HG03196 (cell line): ENCODE measurements around the gene TMEM139.
"Not testable (repeated sequence)": the region's sequence is repeated elsewhere in the genome, so short reads cannot be mapped to it uniquely, and the experiment has no call there.

ENCODE experiments used
- ATAC-seq: cut with Tn5 transposase; IDR thresholded peaks from one replicate; pipeline ENCODE4 v1.9.1; 2021; ENCODE audit not compliant: unreplicated experiment

Gene TMEM139

DNA sequence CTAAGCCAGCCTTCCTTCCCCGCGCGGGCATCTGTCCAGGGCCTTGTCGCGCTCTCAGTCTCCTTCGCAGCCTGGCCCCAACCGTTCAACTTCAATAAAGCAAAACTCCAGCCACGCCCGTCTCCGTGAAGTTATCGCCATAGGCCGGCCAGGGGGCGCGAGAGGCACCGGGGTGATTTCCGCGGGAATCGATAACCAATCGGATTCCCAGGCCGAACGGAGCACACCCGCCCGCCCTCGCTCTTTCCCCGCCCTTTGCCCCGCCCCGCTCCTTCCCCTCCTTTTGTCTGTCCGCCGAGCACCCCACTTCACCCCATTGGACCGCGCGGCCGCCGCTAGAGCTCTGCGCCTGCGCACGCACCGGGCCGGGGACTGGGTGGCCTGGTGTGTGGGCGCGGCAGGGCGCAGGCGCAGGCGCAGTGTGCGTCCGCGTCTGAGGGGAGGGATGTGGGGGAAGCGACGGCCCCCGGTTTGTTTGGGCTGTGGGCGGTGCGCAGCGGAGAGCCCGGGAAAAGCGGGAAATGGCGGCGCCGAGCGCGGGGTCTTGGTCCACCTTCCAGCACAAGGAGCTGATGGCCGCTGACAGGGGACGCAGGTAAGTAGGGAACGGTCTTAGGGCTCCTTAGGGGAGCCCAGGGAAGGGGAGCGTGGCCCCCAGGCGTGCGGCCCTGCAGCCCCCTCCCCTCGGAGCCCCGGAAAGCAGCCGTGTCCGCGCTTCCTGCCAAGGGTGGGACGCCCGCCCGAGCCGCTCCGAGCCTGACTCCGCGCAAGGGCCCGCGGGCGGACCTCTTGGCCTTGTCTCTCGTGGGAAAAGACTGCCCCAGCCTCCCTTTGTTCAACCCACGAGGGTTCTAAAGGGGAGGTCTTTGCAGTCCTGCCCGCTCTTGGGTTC lies 3.4 kb downstream of the TMEM139 start, which contains the start of gene CASP2:
CASP2 (plus strand) TSS at position 417 of the 892 bp plus-strand sequence; CDS start at position 522, 105 bp downstream.
- ATAC-seq, result peak; percentile 91

DNA sequence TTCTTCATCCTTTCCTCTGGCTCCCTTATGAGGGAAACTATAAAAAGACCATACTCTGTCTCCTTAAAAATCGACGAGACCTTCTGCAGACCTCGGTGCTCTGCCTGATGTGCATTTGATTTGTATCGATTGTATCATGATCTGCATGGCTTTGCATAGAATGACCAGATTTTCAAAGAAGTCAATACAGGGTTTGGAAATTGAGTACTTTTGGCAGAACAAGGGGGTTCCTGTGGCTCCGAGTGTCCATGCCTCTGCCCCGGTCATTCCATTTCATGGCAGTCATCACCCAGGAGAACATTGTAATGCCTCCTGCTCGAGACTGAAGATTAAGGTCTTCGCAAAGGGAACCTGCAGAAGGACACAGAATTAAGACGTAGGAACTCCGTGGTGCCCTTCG lies 4.1 kb downstream of the TMEM139 start:
- ATAC-seq, result no peak

DNA sequence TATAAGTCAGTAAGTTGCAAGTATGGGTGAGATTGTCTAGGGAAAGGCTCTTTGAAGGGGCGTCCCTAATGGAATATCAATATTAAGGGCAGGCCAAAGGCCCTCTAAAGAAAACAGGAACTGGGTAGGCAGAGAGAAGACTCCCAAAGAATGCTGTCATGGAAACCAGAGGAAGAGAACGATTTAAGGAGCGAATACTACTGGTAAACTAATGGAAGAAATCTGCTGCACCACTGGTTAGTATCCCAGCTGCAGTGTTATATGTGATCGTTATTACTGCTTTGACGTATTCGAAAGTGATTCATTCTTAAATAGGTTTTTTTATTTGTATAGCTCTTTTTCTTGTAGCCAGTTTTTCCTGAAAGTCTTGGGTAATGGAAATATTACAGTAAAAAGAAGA lies 4.7 kb downstream of the TMEM139 start:
- no peak for ATAC-seq

DNA sequence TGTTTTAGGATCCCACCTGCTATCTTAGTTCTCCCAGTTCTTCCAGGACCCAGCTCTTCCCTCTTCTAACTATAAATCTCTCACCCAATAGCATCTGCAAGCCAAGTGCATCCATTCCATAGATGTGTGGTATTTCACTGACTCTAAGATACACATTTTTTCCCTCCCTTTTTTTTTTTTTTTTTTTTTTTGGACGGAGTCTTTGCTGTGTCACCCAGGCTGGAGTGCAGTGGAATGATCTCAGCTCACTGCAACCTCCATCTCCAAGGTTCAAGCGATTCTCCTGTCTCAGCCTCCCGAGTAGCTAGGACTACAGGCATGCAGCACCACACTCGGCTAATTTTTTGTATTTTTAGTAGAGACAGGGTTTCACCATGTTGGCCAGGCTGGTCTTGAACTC lies 5.1 kb downstream of the TMEM139 start:
- ATAC-seq, result not testable (repeated sequence)

DNA sequence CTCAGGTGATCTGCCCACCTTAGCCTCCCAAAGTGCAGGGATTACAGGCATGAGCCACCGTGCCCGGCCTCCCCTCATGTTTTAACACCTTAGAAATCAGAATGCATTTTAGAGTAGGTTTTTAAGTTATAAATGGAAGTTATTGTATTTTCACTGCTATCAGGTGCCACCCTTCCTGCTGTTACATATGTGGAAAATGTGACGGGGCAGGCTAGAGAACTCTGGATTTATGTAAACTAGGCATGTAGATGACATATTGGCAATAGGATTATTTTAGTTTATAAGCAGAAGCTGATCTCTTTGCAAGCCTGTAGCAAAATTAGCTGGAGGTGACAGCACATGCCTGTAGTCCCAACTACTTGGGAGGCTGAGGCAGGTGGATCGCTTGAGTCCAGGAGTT lies 5.5 kb downstream of the TMEM139 start:
- ATAC-seq, result no peak

DNA sequence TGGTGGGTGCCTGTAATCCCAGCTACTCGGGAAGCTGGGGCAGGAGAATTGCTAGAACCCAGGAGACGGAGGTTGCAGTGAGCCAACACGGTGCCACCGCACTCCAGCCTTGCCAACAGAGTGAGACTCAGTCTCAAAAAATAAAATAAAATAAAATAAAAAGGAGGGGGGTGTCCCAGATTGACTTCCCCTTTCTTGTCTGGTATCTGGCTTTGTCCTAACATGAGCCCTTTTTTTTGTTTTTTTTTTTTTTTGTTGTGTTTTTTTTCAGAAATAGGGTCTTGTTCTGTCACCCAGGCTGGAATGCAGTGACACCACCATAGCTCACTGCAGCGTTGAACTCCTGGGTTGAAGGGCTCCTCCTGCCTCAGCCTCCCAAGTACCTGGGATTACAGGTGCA lies 8.1 kb downstream of the TMEM139 start:
- no peak for ATAC-seq

DNA sequence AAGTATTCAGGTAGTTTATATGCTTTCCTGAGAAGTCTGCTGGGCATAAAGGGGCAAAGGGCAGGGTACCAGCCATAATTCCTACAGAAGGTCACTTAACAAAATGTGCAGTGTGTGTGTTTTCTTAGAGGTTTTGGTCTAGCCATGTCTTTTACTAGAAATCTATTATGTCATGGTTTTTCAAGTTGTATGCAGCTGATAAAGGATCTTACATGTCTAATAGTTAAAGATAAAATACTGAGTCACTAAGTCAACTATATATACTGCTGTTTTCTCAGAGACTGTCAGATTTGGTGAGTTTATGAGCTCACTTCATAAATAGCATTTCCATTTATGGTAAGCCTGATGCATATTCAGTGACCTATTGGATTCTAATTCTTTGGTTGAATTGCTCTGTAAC lies 11.1 kb downstream of the TMEM139 start:
- ATAC-seq, result no peak

DNA sequence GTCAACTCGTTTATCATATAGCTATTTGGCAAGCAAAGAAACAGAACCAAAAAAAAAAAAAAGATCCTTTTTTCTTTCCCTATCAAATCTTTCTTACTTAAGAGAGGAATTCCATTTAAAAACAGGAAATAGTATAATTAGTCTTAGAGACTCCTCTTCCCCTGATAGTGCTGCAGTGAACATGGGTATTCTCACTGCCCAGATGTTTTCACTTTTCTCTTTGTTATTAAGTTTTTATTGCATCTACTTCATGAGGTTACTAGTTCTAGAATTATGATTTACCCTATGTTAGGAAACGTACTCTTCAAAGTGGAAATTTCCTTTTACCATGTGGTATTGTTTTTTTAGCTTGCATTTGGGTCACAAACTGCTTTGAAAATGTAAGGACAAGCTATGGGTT lies 11.9 kb downstream of the TMEM139 start:
- ATAC-seq, result no peak

DNA sequence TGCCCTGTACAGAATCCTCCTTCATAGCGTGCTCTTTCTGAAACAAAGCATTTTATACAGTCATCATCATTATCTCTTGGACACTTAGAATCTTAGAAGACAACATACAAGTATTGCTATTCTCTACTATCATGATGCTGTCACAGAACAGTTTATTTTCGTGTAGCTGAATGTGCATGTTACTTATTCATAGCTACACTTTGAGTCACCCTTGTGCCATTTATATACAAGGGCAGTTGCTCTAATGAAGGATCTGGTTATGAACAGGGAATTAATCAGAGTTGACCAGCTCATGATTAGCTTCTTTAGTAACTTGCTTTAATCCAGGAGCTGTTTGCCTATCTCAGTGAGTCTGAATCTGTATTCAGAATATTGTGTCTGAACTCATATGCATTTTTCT lies 14.6 kb downstream of the TMEM139 start:
- no peak for ATAC-seq

DNA sequence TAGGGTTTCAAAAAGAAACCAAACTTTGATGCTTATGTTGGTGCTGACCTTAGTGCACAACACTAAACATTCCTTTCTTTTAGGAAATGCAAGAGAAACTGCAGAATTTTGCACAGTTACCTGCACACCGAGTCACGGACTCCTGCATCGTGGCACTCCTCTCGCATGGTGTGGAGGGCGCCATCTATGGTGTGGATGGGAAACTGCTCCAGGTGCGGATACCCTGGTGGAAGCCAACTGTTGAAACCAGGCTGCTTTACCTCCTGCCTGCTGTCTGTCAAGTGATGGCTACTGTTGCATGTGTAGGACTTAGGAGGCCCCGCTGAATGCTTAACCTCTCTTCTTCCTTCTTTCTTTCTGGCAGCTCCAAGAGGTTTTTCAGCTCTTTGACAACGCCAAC lies 15.1 kb downstream of the TMEM139 start:
- ATAC-seq, result no peak

DNA sequence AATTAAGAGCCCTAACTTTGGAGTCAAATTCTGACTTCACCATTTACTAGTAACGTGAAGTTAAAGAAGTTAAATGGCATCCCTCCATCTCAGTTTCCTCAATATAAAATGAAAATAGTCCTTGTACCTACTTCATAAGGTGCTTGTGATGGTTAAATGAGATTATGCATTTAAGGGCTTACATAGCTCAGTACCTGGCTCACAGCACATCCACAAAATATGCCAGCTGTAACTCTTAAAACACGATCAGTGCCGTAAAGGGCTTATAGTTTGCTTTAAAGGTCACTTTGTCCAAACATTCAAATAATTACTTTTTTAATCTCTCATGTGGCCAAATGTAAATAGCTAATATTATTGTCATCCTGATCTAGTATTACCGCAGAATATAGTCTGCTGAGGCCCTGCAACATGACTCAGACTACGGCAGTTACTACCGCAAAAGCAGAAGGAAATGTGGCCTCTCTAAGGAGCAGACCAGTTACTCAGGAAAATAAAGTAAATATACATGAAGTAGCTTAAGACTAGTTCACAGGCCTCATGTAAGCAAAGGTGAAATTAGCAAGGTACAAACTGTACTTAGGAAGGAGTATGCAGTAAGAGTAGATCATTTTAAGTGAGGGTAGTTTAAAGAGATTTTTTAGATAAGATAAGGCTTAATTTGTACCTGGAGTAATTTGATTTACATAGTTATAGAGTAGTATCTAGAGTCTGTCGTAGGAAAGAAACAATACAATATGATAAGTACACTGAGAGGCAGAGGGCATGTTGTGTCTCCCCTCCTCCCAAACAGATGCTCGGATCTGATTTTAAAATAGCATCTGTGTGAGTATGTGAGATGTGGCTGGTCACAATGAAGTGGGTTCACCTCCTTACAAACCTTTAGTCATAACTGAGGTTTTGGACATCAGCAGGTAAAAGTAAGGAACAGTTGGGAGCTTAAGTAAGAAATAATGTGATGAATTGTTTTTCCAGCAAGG lies 16.5 kb downstream of the TMEM139 start:
- ATAC-seq, result no peak

DNA sequence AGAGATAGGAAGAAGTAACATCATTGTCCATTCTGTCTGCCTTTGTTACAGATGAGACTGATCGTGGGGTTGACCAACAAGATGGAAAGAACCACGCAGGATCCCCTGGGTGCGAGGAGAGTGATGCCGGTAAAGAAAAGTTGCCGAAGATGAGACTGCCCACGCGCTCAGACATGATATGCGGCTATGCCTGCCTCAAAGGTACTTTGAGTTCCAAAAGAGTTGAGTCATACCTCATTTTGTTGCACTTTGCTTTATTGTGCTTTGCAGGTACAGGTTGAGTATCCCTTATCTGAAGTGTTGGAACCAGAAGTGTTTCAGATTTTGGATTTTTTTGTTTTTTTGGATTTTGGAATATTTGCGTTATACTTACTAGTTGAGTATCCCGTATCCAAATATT lies 19.0 kb downstream of the TMEM139 start:
- ATAC-seq, result no peak

DNA sequence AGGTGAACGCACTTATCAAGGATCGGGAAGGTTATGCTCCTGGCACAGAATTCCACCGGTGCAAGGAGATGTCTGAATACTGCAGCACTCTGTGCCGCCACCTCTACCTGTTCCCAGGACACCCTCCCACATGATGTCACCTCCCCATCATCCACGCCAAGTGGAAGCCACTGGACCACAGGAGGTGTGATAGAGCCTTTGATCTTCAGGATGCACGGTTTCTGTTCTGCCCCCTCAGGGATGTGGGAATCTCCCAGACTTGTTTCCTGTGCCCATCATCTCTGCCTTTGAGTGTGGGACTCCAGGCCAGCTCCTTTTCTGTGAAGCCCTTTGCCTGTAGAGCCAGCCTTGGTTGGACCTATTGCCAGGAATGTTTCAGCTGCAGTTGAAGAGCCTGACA lies 20.2 kb downstream of the TMEM139 start:
- no peak for ATAC-seq

DNA sequence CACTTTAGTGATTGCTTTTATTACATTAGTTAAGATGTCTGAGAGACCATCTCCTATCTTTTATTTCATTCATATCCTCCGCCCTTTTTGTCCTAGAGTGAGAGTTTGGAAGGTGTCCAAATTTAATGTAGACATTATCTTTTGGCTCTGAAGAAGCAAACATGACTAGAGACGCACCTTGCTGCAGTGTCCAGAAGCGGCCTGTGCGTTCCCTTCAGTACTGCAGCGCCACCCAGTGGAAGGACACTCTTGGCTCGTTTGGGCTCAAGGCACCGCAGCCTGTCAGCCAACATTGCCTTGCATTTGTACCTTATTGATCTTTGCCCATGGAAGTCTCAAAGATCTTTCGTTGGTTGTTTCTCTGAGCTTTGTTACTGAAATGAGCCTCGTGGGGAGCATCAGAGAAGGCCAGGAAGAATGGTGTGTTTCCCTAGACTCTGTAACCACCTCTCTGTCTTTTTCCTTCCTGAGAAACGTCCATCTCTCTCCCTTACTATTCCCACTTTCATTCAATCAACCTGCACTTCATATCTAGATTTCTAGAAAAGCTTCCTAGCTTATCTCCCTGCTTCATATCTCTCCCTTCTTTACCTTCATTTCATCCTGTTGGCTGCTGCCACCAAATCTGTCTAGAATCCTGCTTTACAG lies 20.8 kb downstream of the TMEM139 start:
- no peak for ATAC-seq

DNA sequence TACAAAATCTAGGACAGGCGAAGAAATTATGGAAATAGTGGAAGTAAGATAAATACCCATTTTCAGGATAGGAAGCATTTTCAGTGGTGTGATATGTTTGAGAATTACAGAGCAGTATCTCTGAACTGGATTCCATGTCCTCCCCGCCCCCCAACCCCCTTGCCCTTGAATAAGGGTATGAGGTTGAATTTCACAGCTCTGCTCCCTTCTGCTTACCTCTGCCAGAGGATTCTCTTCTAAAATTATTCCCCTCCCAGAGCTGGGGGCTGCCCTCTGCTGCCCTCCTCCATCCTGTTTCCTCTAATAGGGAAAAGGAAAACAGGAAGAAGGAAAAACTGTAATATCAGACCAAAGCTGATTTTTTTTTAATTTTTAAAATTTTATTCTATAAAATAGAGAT lies 23.9 kb downstream of the TMEM139 start:
- ATAC-seq, result no peak

DNA sequence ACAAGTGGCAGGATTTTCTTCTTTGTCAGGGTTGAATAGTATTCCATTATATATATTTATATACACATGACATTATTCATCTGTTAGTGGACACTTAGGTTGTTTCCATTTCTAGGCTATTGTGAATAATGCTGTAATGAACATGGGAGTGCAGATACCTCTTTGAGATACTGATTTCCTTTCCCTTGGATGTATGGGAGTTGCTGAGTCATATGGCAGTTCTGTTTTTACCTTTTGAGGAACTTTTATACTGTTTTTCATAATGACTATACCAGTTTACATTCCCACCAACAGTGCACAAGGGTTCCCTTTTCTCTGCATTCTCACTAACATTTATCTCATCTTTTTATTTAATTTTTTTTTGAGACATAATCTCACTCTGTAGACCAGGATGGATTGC lies 29.4 kb downstream of the TMEM139 start:
- no peak for ATAC-seq

DNA sequence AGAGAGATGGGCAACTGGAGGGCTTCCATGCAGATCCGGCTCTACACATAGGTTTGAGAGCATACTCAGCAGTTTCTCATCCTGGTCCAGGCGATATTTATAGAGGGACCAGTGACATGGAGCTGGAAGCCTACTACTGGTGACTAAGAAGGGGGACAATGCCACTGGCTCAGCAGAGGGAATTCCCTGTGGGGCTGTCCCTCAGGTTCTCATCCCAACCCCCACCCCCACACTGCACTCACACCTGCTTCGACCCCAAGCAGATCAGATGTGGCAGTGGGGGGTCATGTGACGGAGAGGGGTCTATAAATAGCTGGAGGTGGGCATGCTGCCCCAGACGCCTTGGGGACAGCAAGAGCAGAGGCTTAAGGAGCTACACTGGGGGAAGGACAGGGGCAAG lies 31.0 kb downstream of the TMEM139 start, which contains the start of gene CLCN1:
CLCN1 (plus strand) TSS at position 336 of the 400 bp plus-strand sequence. CDS start 102 bp downstream, outside the sequence.
- ATAC-seq, result no peak

DNA sequence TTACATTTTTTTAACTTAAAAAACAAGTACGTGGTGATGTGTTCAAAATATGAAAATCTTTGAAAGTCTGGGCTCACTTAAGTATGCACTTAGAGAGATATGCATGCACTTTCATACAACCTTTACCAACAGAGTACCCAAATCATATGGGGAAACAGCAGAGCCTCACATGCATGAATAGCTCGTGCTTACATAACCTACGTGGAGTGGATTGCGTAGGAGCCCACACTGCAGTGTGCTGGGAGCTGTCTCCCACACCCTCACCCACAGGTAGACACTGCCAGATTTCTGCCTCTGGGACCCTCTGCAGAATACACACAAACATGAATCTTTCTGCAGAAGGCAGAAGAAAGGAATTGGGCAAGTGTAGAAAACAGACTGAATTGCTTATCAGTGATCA lies 31.7 kb downstream of the TMEM139 start:
- no peak for ATAC-seq

DNA sequence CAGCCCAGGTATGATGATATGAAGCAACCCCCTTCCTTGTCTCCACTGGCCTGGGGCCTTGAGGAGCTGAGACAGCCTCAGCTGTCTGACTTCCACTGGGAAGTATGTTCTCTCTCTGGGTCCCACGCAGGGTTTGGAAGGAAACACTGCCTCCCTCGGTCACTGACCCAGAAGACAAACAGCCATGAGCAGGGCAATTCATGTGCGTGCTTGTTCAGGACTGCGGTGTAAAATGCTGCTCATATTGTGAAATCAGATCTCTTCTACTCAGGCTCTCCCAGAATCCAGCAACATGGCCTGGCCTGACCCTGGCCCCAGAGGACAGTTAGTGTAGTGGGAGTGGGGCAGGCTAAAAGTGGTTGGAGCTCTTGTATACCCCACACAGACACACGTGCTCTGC lies 33.9 kb downstream of the TMEM139 start:
- no peak for ATAC-seq

DNA sequence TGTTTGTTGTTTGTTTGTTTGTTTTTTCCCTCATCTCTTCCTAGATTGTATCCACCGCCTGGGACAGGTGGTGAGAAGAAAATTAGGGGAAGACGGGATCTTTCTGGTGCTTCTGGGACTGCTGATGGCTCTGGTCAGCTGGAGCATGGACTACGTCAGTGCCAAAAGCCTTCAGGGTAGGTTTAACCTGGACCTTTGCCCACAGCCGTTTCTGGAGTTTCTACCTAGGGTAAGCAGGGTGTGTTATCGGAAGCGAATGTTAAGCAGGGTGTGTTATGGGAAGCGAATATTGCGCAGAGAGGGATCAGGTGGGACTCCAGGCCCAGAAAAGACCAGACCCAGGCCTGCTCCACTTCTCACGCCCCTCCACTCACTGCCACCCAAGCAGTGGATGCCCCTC lies 35.9 kb downstream of the TMEM139 start:
- no peak for ATAC-seq

DNA sequence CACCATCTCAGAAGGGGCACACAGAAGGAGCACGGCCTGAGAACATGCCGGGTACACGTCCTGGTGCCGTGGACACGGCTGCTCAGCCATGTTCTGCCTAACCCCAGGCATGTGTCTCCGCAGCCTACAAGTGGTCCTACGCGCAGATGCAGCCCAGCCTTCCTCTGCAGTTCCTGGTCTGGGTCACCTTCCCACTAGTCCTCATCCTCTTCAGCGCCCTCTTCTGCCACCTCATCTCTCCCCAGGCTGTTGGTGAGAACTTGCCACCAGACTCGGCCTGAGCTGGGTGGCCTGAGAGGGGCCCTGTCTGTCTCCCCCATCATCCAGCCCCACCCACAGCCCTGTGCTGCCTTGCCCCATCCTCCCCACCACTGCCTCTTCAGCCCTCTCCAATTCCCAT lies 36.5 kb downstream of the TMEM139 start:
- ATAC-seq, result no peak
